Adrenal gland (tissue), 12 donors: Measurements from ENCODE around the gene MS4A10. TPM values are rescaled to one million over a fixed set of nuclear protein-coding genes. Genes with fewer than 3 reads are reported as not detected.

Source experiments
- DNase-seq, 7 donors: peaks; one replicate each; pipeline ENCODE4 v3.0.0-alpha.2; 2019 to 2020
- H3K27ac ChIP-seq, 5 donors: fragments of 200-600 bp; sonication (generic) in 4 of 5; 1 replicate in 3 of 5; 2 replicates in 2 of 5; pipeline versions ENCODE4 v1.5.1 to v1.8.0; 2016 to 2020; ENCODE audit warnings: mild to moderate bottlenecking in 1 of 5
- H3K27me3 ChIP-seq: fragments of 200-600 bp; 2 replicates; pipeline ENCODE4 v1.8.0; 2021
- H3K36me3 ChIP-seq, 2 donors: fragments of 200-600 bp; replicated peaks in 1 of 2; 1 replicate in 1 of 2; 2 replicates in 1 of 2; pipeline versions ENCODE4 v1.5.1 to v1.8.0; 2018 to 2022
- H3K4me1 ChIP-seq, 2 donors: fragments of 200-600 bp; replicated peaks in 1 of 2; 1 replicate in 1 of 2; 2 replicates in 1 of 2; pipeline versions ENCODE4 v1.5.1 to v1.8.0; 2018 to 2021
- H3K4me3 ChIP-seq, 4 donors: fragments of 200-600 bp; sonication (generic) in 3 of 4; one replicate each; pipeline ENCODE4 v1.5.1; 2016 to 2018
- H3K9me3 ChIP-seq, 3 donors: fragments of 200-600 bp; sonication (generic) in 1 of 3; replicated peaks in 1 of 3; 1 replicate in 2 of 3; 2 replicates in 1 of 3; pipeline versions ENCODE4 v1.5.1 to v1.8.0; 2016 to 2021
- CTCF ChIP-seq, 6 experiments: fragments of 450-650 bp in 4 of 6; fragments of 200-600 bp in 2 of 6; sonication (generic) in 1 of 6; IDR thresholded peaks; 1 replicate in 5 of 6; 2 replicates in 1 of 6; pipeline versions ENCODE4 v1.5.1 to v1.8.0; 2016 to 2021; ENCODE audit warnings: antibody characterized with exemption in 6 of 6, mild to moderate bottlenecking in 2 of 6, moderate library complexity in 1 of 6
- POLR2A ChIP-seq, 2 donors: fragments of 450-650 bp; IDR thresholded peaks; one replicate each; pipeline ENCODE4 v1.6.1; 2017; ENCODE audit warnings: antibody characterized with exemption in 2 of 2, mild to moderate bottlenecking in 2 of 2, moderate library complexity in 1 of 2
- WGBS, 4 donors: extraction: QIAGEN DNeasy Blood & Tissue Kit in 2 of 4; methylation state at CpG; one replicate each; pipeline versions ENCODE4 v1.1.5 to v1.1.7; 2013 to 2017; 5-methylcytosine and 5-hydroxymethylcytosine counted together
- intact Hi-C, 2 donors: fragments of 100-400 bp; cut with DNase I; formaldehyde crosslinking; loops; one replicate each; pipeline versions ENCODE4 v1.14.1 to v1.15.0; 2022 to 2023
- polyA plus RNA-seq, 3 donors: library from polyadenylated mRNA; stranded (reverse); fragments of 200-250 nt in 2 of 3; fragments of 350-450 nt in 1 of 3; fragmentation: Illumina TruSeq in 1 of 3; extraction: RNeasy Lipid Tissue Mini Kit (QIAGEN cat#74804) in 1 of 3; gene quantifications; one replicate each; pipeline ENCODE4 v1.2.3, GENCODE V29; 2013 to 2014
- total RNA-seq, 9 donors: library from RNA; depleted of rRNA in 4 of 9; stranded (reverse); fragments of >200 nt in 4 of 9; fragments of 120-200 nt in 1 of 9; fragmentation: NEBNext Ultra II Directional in 1 of 9; extraction: Animal tissue kit (Norgen Biotek cat#: 25700) in 1 of 9; gene quantifications; one replicate each; pipeline versions ENCODE4 v1.1.0 to v1.2.4, GENCODE V29; 2013 to 2023
- donor health status: healthy with polysubstance abuse.
- donor health status: Bipolar disorder and iron deficiency.
- donor health status: DM: yes; HTN: yes; CAD: no.
- donor health status: DM: no; HTN: no; CAD: no.
- donor health status: DM: no; HTN: no; CAD: no.
- donor health status: DM: yes; HTN: yes; CAD: no.

The MS4A10 gene
- total and polyA plus RNA-seq, 12 donors: not detected

GRCh38 chr11:60781981-60782316 is 3.2 kb upstream of the MS4A10 start:
- H3K36me3 ChIP-seq: no peaks in the 10 kb centered on the region
- no peaks in the 10 kb centered on the region for H3K4me1 ChIP-seq
- intact Hi-C loops: no loop called here
- H3K27ac ChIP-seq: no peak overlapping the region
- 92 to 96% (median 94%) methylated on average over 4 of the region's 4 CpGs for WGBS, 4 donors
- no peaks in the 10 kb centered on the region for H3K9me3 ChIP-seq
- no peak for DNase-seq
- H3K27me3 ChIP-seq: no peaks in the 10 kb centered on the region
- TF ChIP-seq POLR2A (IDR thresholded peaks at IDR 0.05) (no peak), CTCF (IDR thresholded peaks at IDR 0.05) (no peak)
- H3K4me3 ChIP-seq: no peak overlapping the region

- WGBS, 4 donors: 79 to 87% (median 85%) methylated on average over 12 of the region's 12 CpGs
- intact Hi-C loops: no loop called here
- Histone ChIP-seq H3K27me3 (no peaks in the 10 kb centered on the region), H3K36me3 (no peaks in the 10 kb centered on the region), H3K4me3 (no peak overlapping the region), H3K4me1 (no peaks in the 10 kb centered on the region), H3K27ac (no peak overlapping the region), H3K9me3 (no peaks in the 10 kb centered on the region)
- no peak for DNase-seq
- no peak for TF ChIP-seq CTCF (IDR thresholded peaks at IDR 0.05)
- TF ChIP-seq POLR2A (IDR thresholded peaks at IDR 0.05): no peak
Observed at GRCh38 chr11:60782393-60783140, 2.6 kb upstream of the MS4A10 start.

- Histone ChIP-seq H3K36me3 (no peaks in the 10 kb centered on the region), H3K4me1 (no peaks in the 10 kb centered on the region), H3K4me3 (no peak overlapping the region), H3K9me3 (no peaks in the 10 kb centered on the region), H3K27me3 (no peaks in the 10 kb centered on the region), H3K27ac (no peak overlapping the region)
- intact Hi-C loops: no loop called here
- DNase-seq: no peak
- TF ChIP-seq POLR2A (IDR thresholded peaks at IDR 0.05) (no peak), CTCF (IDR thresholded peaks at IDR 0.05) (no peak)
- 86 to 100% (median 95%) methylated on average over 5 to 8 of the region's 8 CpGs for whole genome bisulfite sequencing, 4 donors
Observed at GRCh38 chr11:60783141-60783484, 2.0 kb upstream of the MS4A10 start.

- no peak overlapping the region for H3K27ac ChIP-seq
- TF ChIP-seq POLR2A (IDR thresholded peaks at IDR 0.05) (no peak), CTCF (IDR thresholded peaks at IDR 0.05) (no peak)
- no peaks in the 10 kb centered on the region for H3K36me3 ChIP-seq
- no peaks in the 10 kb centered on the region for H3K9me3 ChIP-seq
- no peak overlapping the region for H3K4me3 ChIP-seq
- 86 to 94% (median 87%) methylated on average over 7 of the region's 7 CpGs for WGBS, 4 donors
- intact Hi-C loops: no loop called here
- H3K27me3 ChIP-seq: no peaks in the 10 kb centered on the region
- DNase-seq: no peak
- no peaks in the 10 kb centered on the region for H3K4me1 ChIP-seq
Observed at GRCh38 chr11:60783911-60784310, 1.2 kb upstream of the MS4A10 start.
